HepG2 (cell line): Measurements from ENCODE around the gene GNAI2.

Source experiments
- BCL3 ChIP-seq: sonication (generic); formaldehyde crosslinking; IDR thresholded peaks from 2 replicates; pipeline ENCODE4 v1.5.1; 2020; ENCODE audit warnings: mild to moderate bottlenecking, missing genetic modification reagents, moderate library complexity
- CTCF ChIP-seq: sonication (generic); formaldehyde crosslinking; IDR thresholded peaks from 2 replicates; pipeline ENCODE4 v1.5.0; 2020; ENCODE audit warnings: mild to moderate bottlenecking, missing genetic modification reagents, moderate library complexity
- FOXK2 ChIP-seq: fragments of 450-650 bp; IDR thresholded peaks from 2 replicates; pipeline ENCODE4 v1.6.1; 2016
- HNF4G ChIP-seq, 2 experiments: sonication (generic) in 1 of 2; formaldehyde crosslinking in 1 of 2; IDR thresholded peaks; 2 replicates each; pipeline versions ENCODE4 v1.4.0 to v1.6.1; 2011 to 2020; ENCODE audit warnings: borderline replicate concordance in 2 of 2, low read depth in 2 of 2, mild to moderate bottlenecking in 2 of 2, low read length in 1 of 2, missing genetic modification reagents in 1 of 2, moderate library complexity in 1 of 2
- KAT8 ChIP-seq: IDR thresholded peaks from 2 replicates; pipeline ENCODE4 v1.6.1; 2016; ENCODE audit warnings: missing genetic modification reagents, missing compliant biosample characterization
- KDM5B ChIP-seq: sonication (generic); formaldehyde crosslinking; IDR thresholded peaks from 2 replicates; pipeline ENCODE4 v1.4.0; 2020; ENCODE audit warnings: missing genetic modification reagents, mild to moderate bottlenecking, borderline replicate concordance
- LRRFIP1 ChIP-seq: sonication (generic); formaldehyde crosslinking; conservative IDR thresholded peaks from 2 replicates; pipeline ENCODE4 v1.4.0; 2020; ENCODE audit warnings: missing genetic modification reagents
- MLLT10 ChIP-seq: sonication (generic); formaldehyde crosslinking; IDR thresholded peaks from 2 replicates; pipeline ENCODE4 v1.4.0; 2020; ENCODE audit warnings: missing genetic modification reagents
- NR1H2 ChIP-seq: sonication (generic); formaldehyde crosslinking; IDR thresholded peaks from 2 replicates; pipeline ENCODE4 v1.8.1; 2022; ENCODE audit warnings: low read depth, missing genetic modification reagents, borderline replicate concordance
- PBX3 ChIP-seq: sonication (generic); formaldehyde crosslinking; IDR thresholded peaks from 2 replicates; pipeline ENCODE4 v1.8.1; 2023; ENCODE audit warnings: missing genetic modification reagents, inconsistent platforms, borderline replicate concordance
- REST ChIP-seq, 2 experiments: IDR thresholded peaks; 2 replicates each; pipeline ENCODE4 v1.6.1; 2011 to 2012; ENCODE audit warnings: low read length in 2 of 2, borderline replicate concordance in 1 of 2, low read depth in 1 of 2, mild to moderate bottlenecking in 1 of 2, moderate library complexity in 1 of 2
- SSRP1 ChIP-seq: IDR thresholded peaks from 2 replicates; pipeline ENCODE4 v1.6.1; 2016; ENCODE audit warnings: control low read depth
- ZNF274 ChIP-seq: sonication (generic); formaldehyde crosslinking; IDR thresholded peaks from 2 replicates; pipeline ENCODE4 v1.5.1; 2020; ENCODE audit warnings: mild to moderate bottlenecking, missing genetic modification reagents
- ZNF350 ChIP-seq: sonication (generic); formaldehyde crosslinking; IDR thresholded peaks from 2 replicates; pipeline ENCODE4 v1.4.0; 2020; ENCODE audit warnings: mild to moderate bottlenecking, low read depth, missing genetic modification reagents, borderline replicate concordance

GRCh38 chr3:50214824-50215223 is 21.2 kb upstream of the GNAI2 start:
- no peak for TF ChIP-seq REST (IDR thresholded peaks at IDR 0.05; ENCODE audit: borderline replicate concordance in 1 of 2, low read depth in 1 of 2, low read length in 2 of 2)
- TF ChIP-seq MLLT10 = no peak
- no peak for TF ChIP-seq BCL3
- no peak for TF ChIP-seq SSRP1 (CRISPR knock-in tag)
- no peak for TF ChIP-seq ZNF274
- TF ChIP-seq KAT8 (CRISPR knock-in tag) = no peak
- no peak for TF ChIP-seq NR1H2
- TF ChIP-seq HNF4G (IDR thresholded peaks at IDR 0.05; ENCODE audit: borderline replicate concordance, low read depth, low read length) = no peak
- no peak for TF ChIP-seq HNF4G (CRISPR knock-in tag; IDR thresholded peaks at IDR 0.05; ENCODE audit: borderline replicate concordance, low read depth)
- TF ChIP-seq PBX3 (CRISPR knock-in tag) = no peak
- TF ChIP-seq CTCF = no peak
- TF ChIP-seq FOXK2 = no peak
- TF ChIP-seq KDM5B (CRISPR knock-in tag) = no peak; the same call in 1 of the 2 replicates
- TF ChIP-seq LRRFIP1 (CRISPR knock-in tag) = no peak
- no peak for TF ChIP-seq ZNF350 (CRISPR knock-in tag)
